Adrenal gland (tissue), 5 donors: ENCODE measurements around the gene TMEM117.

Experiments
- CTCF ChIP-seq, 6 experiments: fragments of 450-650 bp in 4 of 6; fragments of 200-600 bp in 2 of 6; sonication (generic) in 1 of 6; IDR thresholded peaks; 1 replicate in 5 of 6; 2 replicates in 1 of 6; pipeline versions ENCODE4 v1.5.1 to v1.8.0; 2016 to 2021; ENCODE audit warnings: antibody characterized with exemption in 6 of 6, mild to moderate bottlenecking in 2 of 6, moderate library complexity in 1 of 6
- POLR2A ChIP-seq, 2 donors: fragments of 450-650 bp; IDR thresholded peaks; one replicate each; pipeline ENCODE4 v1.6.1; 2017; ENCODE audit warnings: antibody characterized with exemption in 2 of 2, mild to moderate bottlenecking in 2 of 2, moderate library complexity in 1 of 2
- donor health status: DM: no; HTN: no; CAD: no.

DNA sequence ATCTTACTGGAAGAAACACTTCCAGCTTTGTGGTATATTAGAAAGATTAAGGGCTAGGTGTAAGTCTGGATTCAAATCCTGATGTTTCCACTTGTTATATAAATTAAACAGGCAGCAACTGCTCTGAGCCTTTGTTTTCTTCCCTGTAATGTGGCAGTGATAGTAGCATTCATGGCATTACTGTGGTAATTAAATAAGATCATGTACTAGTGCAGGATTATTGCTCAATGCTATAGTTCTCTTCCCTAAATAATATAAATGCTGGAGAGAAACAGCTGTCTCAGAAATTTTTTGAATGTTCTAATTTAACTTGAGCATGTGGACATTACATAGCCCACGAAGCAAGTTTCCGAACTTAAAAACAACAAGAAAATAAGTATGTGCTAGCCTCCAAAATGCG is 5.4 kb downstream of the TMEM117 start:
- no peak for TF ChIP-seq POLR2A (IDR thresholded peaks at IDR 0.05)
- TF ChIP-seq CTCF (IDR thresholded peaks at IDR 0.05): no peak
